ENCODE measurements around the gene DCDC2.

DCDC2 gene

GRCh38 chr6:24325978-24326377 is 31.9 kb downstream of the DCDC2 start:
- TF ChIP-seq SIN3A (IDR thresholded peaks at IDR 0.05; ENCODE audit: borderline replicate concordance, insufficient read depth, low read length) = no peak
- no peak for TF ChIP-seq REST (IDR thresholded peaks at IDR 0.05; ENCODE audit: insufficient read depth in 1 of 2, low read depth in 2 of 2, low read length in 2 of 2)
- no peak for TF ChIP-seq FOXP2 (optimal IDR thresholded peaks at IDR 0.05; ENCODE audit: borderline replicate concordance, extremely low read depth, extremely low read length, insufficient read depth)
- no peak for TF ChIP-seq POLR2AphosphoS5 (IDR thresholded peaks at IDR 0.05; ENCODE audit: low read depth, low read length)
- no peak for TF ChIP-seq TAF1 (IDR thresholded peaks at IDR 0.05; ENCODE audit: borderline replicate concordance, insufficient read depth, low read length)

- no peak for TF ChIP-seq POLR2AphosphoS5 (IDR thresholded peaks at IDR 0.05; ENCODE audit: low read depth, low read length)
These were observed 33.2 kb downstream of the DCDC2 start for GRCh38 chr6:24324617-24325016.

- TF ChIP-seq POLR2AphosphoS5 (IDR thresholded peaks at IDR 0.05; ENCODE audit: low read depth, low read length) = no peak
- TF ChIP-seq FOXP2 (optimal IDR thresholded peaks at IDR 0.05; ENCODE audit: borderline replicate concordance, extremely low read depth, extremely low read length, insufficient read depth) = no peak
- TF ChIP-seq SIN3A (IDR thresholded peaks at IDR 0.05; ENCODE audit: borderline replicate concordance, insufficient read depth, low read length) = no peak
- no peak for TF ChIP-seq REST (IDR thresholded peaks at IDR 0.05; ENCODE audit: insufficient read depth in 1 of 2, low read depth in 2 of 2, low read length in 2 of 2)
- no peak for TF ChIP-seq TAF1 (IDR thresholded peaks at IDR 0.05; ENCODE audit: borderline replicate concordance, insufficient read depth, low read length)
These were observed 34.1 kb downstream of the DCDC2 start for GRCh38 chr6:24323632-24324337.

DNA sequence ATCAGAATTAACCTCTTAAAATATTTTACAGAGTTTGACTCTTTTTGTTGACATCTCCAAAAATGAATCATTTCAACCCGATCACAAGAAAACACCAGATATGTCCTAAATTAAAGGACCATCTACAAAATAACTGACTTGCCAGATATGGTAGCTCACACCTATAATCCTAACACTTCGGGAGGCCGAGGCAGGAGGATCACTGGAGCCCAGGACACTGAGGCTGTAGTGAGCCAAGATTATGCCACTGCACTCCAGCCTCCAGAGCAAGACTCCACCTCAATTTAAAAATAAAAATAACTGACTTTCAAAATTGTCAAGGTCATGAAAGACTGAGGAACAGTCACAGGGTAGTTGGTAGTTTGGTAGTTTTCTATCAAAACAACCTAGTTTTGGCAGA is 34.9 kb downstream of the DCDC2 start:
- no peak for TF ChIP-seq SIN3A (IDR thresholded peaks at IDR 0.05; ENCODE audit: borderline replicate concordance, insufficient read depth, low read length)
- no peak for TF ChIP-seq TAF1 (IDR thresholded peaks at IDR 0.05; ENCODE audit: borderline replicate concordance, insufficient read depth, low read length)
- TF ChIP-seq POLR2AphosphoS5 (IDR thresholded peaks at IDR 0.05; ENCODE audit: low read depth, low read length) = no peak
- no peak for TF ChIP-seq FOXP2 (optimal IDR thresholded peaks at IDR 0.05; ENCODE audit: borderline replicate concordance, extremely low read depth, extremely low read length, insufficient read depth)
- no peak for TF ChIP-seq REST (IDR thresholded peaks at IDR 0.05; ENCODE audit: insufficient read depth in 1 of 2, low read depth in 2 of 2, low read length in 2 of 2)

- no peak for TF ChIP-seq TAF1 (IDR thresholded peaks at IDR 0.05; ENCODE audit: borderline replicate concordance, insufficient read depth, low read length)
- TF ChIP-seq POLR2AphosphoS5 (IDR thresholded peaks at IDR 0.05; ENCODE audit: low read depth, low read length) = no peak
- TF ChIP-seq SIN3A (IDR thresholded peaks at IDR 0.05; ENCODE audit: borderline replicate concordance, insufficient read depth, low read length) = no peak
- TF ChIP-seq REST (IDR thresholded peaks at IDR 0.05; ENCODE audit: insufficient read depth in 1 of 2, low read depth in 2 of 2, low read length in 2 of 2) = no peak
- no peak for TF ChIP-seq FOXP2 (optimal IDR thresholded peaks at IDR 0.05; ENCODE audit: borderline replicate concordance, extremely low read depth, extremely low read length, insufficient read depth)
These were observed 36.2 kb downstream of the DCDC2 start for GRCh38 chr6:24321538-24322162.

Measured in PFSK-1 (cell line).